NT2/D1 (cell line): ENCODE measurements around the gene FNBP1L.

Experiments
- DNase-seq: peaks from one replicate; pipeline ENCODE4 v3.0.0-alpha.2; 2011; ENCODE audit warnings: low read depth, low spot score
- H3K27me3 ChIP-seq: 2 replicates; pipeline ENCODE4 v1.6.0; 2011; ENCODE audit warnings: mild to moderate bottlenecking; ENCODE audit not compliant: insufficient read length, insufficient read depth
- H3K36me3 ChIP-seq: 2 replicates; pipeline ENCODE4 v1.6.1; 2011; ENCODE audit warnings: mild to moderate bottlenecking, low read length, mixed read lengths; ENCODE audit not compliant: insufficient read depth, insufficient read length
- H3K4me1 ChIP-seq: 2 replicates; pipeline ENCODE4 v1.5.1; 2011; ENCODE audit not compliant: insufficient read depth, insufficient read length
- H3K4me3 ChIP-seq: 2 replicates; pipeline ENCODE4 v1.5.1; 2011; ENCODE audit warnings: low read depth; ENCODE audit not compliant: insufficient read length
- H3K9ac ChIP-seq: 2 replicates; pipeline ENCODE4 v1.6.0; 2011; ENCODE audit warnings: low read depth; ENCODE audit not compliant: insufficient read length
- H3K9me3 ChIP-seq: 2 replicates; pipeline ENCODE4 v1.5.1; 2011; ENCODE audit warnings: mild to moderate bottlenecking, low read length; ENCODE audit not compliant: insufficient read depth
- SUZ12 ChIP-seq: IDR thresholded peaks from 2 replicates; pipeline ENCODE4 v1.6.1; 2011; ENCODE audit not compliant: insufficient read length, insufficient read depth; ENCODE audit errors: extremely low read depth
- YY1 ChIP-seq: IDR thresholded peaks from 2 replicates; pipeline ENCODE4 v1.6.1; 2011; ENCODE audit not compliant: insufficient read length, insufficient read depth
- ZNF274 ChIP-seq: IDR thresholded peaks from 2 replicates; pipeline ENCODE4 v1.6.1; 2011; ENCODE audit warnings: mild to moderate bottlenecking, low read depth, low read length

The FNBP1L gene

GRCh38 chr1:93578911-93579825 lies 131.2 kb downstream of the FNBP1L start:
- TF ChIP-seq YY1 (no peak), SUZ12 (no peak), ZNF274 (no peak)
- Histone ChIP-seq H3K9ac (no peak overlapping the region), H3K4me3 (no peak overlapping the region), H3K4me1 (peaks cover 11% of the 10 kb centered on the region), H3K9me3 (no peaks in the 10 kb centered on the region), H3K36me3 (peaks cover 92% of the 10 kb centered on the region), H3K27me3 (no peaks in the 10 kb centered on the region)
- DNase-seq, result no peak

GRCh38 chr1:93579891-93580290 lies 132.0 kb downstream of the FNBP1L start:
- Histone ChIP-seq H3K9me3 (no peaks in the 10 kb centered on the region), H3K36me3 (peaks cover 91% of the 10 kb centered on the region), H3K27me3 (no peaks in the 10 kb centered on the region), H3K4me1 (peaks cover 11% of the 10 kb centered on the region), H3K4me3 (no peak overlapping the region), H3K9ac (no peak overlapping the region)
- no peak for DNase-seq
- TF ChIP-seq YY1, result no peak
- no peak for TF ChIP-seq SUZ12
- no peak for TF ChIP-seq ZNF274

DNA sequence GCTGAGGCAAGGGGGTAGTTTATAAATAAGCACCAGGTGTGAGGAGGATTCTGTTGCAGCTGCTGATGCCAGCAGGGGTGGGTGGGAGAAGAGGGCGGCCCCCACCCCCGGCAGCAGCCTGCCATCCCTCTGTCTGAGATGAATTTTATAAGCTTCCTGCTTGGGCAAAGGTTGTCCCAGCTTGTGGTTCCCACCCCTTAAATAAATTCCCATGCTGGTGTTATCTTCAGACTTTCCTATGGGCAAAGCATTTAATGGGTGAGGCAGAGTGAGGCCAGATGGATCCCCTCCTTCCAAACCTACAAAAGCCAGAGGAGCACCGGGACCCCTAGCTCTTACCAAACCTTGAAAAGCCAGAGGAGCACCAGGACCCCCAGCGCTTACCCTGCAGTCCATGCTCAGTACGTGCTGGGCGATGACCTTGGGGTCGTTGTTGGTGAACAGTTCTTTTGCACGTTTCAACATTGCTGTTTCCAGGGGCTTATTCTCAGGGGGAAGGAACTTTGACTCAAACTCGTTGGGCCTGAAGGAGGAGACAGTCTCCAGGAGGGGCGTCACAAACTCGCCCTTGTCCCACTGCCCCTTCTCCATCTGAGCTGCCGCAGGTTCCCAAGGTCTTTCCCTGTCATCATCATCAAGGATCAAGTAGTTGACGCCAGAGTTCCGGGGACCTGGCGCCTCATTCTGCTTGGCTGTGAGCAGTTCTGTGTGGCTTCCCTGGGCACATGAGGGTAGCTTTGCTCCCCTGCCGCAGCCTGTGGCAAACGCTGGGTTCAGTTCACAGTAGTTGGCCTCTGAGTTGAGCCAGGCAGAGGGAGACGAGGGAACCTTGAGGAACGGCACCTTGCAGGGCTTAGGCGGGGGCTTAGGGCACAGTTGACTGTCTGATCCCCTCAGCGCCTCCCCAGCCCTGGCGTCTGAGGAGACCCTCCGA lies 134.3 kb downstream of the FNBP1L start:
- Histone ChIP-seq H3K9me3 (no peaks in the 10 kb centered on the region), H3K4me3 (no peak overlapping the region), H3K36me3 (peaks cover 78% of the 10 kb centered on the region), H3K9ac (no peak overlapping the region), H3K27me3 (no peaks in the 10 kb centered on the region), H3K4me1 (peaks cover 7% of the 10 kb centered on the region)
- TF ChIP-seq YY1 (no peak), ZNF274 (no peak), SUZ12 (no peak)
- no peak for DNase-seq

DNA sequence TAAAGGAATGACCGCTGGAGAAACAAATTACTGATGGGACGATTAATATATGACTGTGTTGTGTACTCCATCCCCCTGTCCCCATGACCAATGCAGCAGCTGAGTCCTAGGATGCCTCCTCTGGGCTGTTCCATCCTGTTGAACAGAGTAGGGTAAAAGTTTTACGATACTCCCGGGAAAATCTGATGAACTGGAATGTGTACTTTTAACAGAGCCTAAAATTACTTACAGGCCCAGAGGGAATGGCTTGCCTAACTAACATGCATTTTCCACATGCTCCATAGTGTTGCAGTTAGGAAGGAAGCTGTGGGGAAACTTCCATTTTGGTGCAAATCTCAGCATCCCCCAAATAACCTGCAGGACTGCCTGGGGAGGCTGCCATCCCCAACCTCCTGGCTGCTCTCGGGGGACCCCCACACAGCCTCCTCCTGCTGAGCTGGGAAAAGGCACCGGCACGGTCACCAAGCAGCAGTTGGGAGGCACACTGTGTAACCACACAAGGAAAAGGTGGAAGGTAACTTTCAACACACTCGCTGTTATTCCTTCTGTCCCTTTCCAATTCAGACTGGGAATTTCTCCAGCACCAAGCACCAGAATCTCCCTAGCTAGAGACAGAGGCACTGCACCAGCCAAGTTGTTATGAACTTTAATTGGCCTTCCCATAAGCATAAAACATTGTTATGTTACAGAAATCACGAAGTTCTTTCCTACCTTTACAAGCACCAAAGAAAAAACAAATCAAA lies 136.5 kb downstream of the FNBP1L start:
- no peak for DNase-seq
- TF ChIP-seq ZNF274, result no peak
- no peak for TF ChIP-seq SUZ12
- H3K9ac ChIP-seq, result no peak overlapping the region
- H3K9me3 ChIP-seq, result no peaks in the 10 kb centered on the region
- H3K27me3 ChIP-seq, result no peaks in the 10 kb centered on the region
- H3K4me1 ChIP-seq, result peaks cover 8% of the 10 kb centered on the region
- no peak overlapping the region for H3K4me3 ChIP-seq
- H3K36me3 ChIP-seq, result peaks cover 78% of the 10 kb centered on the region

DNA sequence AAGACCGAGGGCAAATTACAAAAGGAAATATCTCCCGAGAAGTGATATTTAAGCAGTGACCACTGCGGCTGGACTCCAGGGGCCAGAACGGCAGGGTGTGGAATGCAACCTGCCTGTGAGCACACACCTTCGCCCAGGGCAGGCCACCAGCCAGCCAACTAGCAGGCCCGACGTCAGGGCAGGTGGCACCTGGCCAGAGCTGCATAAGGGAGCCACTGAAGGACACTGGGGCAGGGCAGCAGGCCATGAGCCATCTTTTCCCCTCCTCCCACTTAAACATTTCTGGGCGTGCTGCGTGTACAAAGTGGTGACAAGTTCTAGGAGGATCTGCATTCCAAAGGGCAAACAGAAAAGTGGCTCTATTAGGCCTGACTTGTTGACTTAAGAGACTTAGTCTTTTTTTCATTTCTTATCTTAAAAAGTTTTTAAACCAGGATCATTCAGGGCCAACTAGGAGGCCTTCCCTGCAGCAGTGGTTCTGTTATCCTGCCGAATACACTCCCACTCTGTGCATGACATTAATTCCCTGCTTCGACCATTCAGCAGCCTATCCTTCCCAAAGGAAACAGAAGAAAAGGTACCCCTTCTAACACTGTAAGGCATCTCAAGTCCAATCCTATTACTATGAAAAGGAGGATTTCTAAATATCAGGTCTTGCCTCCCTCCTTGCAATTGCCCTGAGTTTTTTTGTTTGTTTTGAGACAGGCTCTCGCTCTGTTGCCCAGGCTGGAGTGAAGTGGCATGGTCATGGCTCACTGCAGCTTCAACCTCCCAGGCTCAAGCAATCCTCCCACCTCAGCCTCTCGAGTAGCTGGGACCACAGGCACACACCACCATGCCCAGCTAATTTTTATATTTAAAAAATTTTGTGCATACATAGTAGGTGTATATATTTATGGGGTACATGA lies 137.4 kb downstream of the FNBP1L start:
- H3K36me3 ChIP-seq, result peaks cover 84% of the 10 kb centered on the region
- H3K9ac ChIP-seq, result no peak overlapping the region
- peaks cover 2% of the 10 kb centered on the region for H3K4me1 ChIP-seq
- DNase-seq, result no peak
- no peaks in the 10 kb centered on the region for H3K27me3 ChIP-seq
- no peak overlapping the region for H3K4me3 ChIP-seq
- TF ChIP-seq SUZ12, result no peak
- TF ChIP-seq ZNF274, result no peak
- TF ChIP-seq YY1, result no peak
- no peaks in the 10 kb centered on the region for H3K9me3 ChIP-seq

DNA sequence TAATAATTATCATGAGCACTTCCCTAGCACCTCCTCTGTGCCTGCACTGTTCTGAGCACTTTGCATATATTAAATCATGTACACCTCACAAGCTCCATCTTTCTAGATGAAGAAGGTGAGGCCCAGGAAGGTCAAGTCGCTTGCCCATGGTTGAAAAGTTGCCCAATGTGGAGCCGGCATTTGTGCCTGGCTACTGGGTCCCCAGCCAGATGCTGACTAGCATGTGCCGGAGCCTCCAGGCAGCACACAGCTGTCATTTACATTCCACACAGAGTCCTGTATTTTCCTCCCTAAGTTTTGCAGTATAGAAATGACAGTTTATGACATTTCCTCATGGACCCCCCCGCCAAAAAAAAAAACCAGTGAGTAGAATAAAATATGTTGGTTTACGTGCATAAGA lies 139.4 kb downstream of the FNBP1L start:
- Histone ChIP-seq H3K9me3 (no peaks in the 10 kb centered on the region), H3K36me3 (peaks cover 83% of the 10 kb centered on the region), H3K27me3 (no peaks in the 10 kb centered on the region), H3K4me3 (no peak overlapping the region), H3K4me1 (peaks cover 6% of the 10 kb centered on the region), H3K9ac (no peak overlapping the region)
- TF ChIP-seq YY1, result no peak
- DNase-seq, result no peak
